ENCODE results near the gene TRAK2. TPM values are rescaled to one million over a fixed set of nuclear protein-coding genes. Genes with fewer than 3 reads are reported as not detected.

TRAK2 gene
- total and polyA plus RNA-seq, 2 experiments from 2014 or later = 6.7 to 17.0 TPM

- DNase-seq (ENCODE audit: low spot score) (no peak), ATAC-seq (no peak)
- no peak overlapping the region for H3K4me3 Mint-ChIP-seq
- Histone ChIP-seq H3K36me3 (ENCODE audit: insufficient read depth) (no peaks in the 10 kb centered on the region), H3F3A (replicated peaks; ENCODE audit: low read depth) (no peaks in the 10 kb centered on the region; the same call in 1 of the 2 replicates), H4K20me1 (replicated peaks; ENCODE audit: insufficient read depth) (no peaks in the 10 kb centered on the region), H3K4me1 (ENCODE audit: insufficient read depth) (peaks cover 5% of the 10 kb centered on the region; the same call in 1 of the 2 replicates), H3K4me3 (no peak overlapping the region), H3K79me2 (replicated peaks; ENCODE audit: insufficient read depth) (peaks cover 14% of the 10 kb centered on the region), H3K9me2 (ENCODE audit: insufficient read depth) (no peaks in the 10 kb centered on the region), H3K27ac (ENCODE audit: low read depth) (no peak overlapping the region), H3K27me3 (ENCODE audit: insufficient read depth) (no peaks in the 10 kb centered on the region), H2AFZ (no peak overlapping the region), H3K4me2 (no peak overlapping the region)
- peaks cover 15% of the 10 kb centered on the region for H3K4me1 Mint-ChIP-seq
- TF ChIP-seq ETS1 (IDR thresholded peaks at IDR 0.05) (no peak), CTCF (conservative IDR thresholded peaks at IDR 0.05; ENCODE audit: low read depth in 2 of 2) (no peak), CREB1 (CRISPR knock-in tag; IDR thresholded peaks at IDR 0.05; ENCODE audit: low read depth) (no peak), ZNF462 (CRISPR knock-in tag; IDR thresholded peaks at IDR 0.05) (no peak)
- H3K27me3 Mint-ChIP-seq (ENCODE audit: insufficient read depth, low read depth, poor library complexity) = no peaks in the 10 kb centered on the region
- no peaks in the 10 kb centered on the region for H3K9me3 Mint-ChIP-seq
- H3K27ac Mint-ChIP-seq = no peak overlapping the region
- peaks cover 3% of the 10 kb centered on the region; the same call in 1 of the 3 replicates for H3K36me3 Mint-ChIP-seq (ENCODE audit: low read depth)
Observed at GRCh38 chr2:201448701-201449100, 2.6 kb downstream of the TRAK2 start.

Measured in GM23338 (cell line).